ENCODE results near the gene BMX. TPM values are rescaled to one million over a fixed set of nuclear protein-coding genes. Genes with fewer than 3 reads are reported as not detected.

Gene BMX
- total RNA-seq, 1 donor from 2014 or later = not detected

GRCh38 chrX:15495801-15496200, 4.8 kb upstream of the BMX start:
- Mint-ChIP-seq H3K4me3 (ENCODE audit: low read depth) (no peak overlapping the region), H3K36me3 (ENCODE audit: insufficient read depth) (no peaks in the 10 kb centered on the region), H3K9me3 (ENCODE audit: low read depth) (no peaks in the 10 kb centered on the region), H3K4me1 (ENCODE audit: low read depth) (peaks cover 13% of the 10 kb centered on the region), H3K27ac (no peak overlapping the region), H3K27me3 (peaks cover 2% of the 10 kb centered on the region)
- TF ChIP-seq, protein P1, sequence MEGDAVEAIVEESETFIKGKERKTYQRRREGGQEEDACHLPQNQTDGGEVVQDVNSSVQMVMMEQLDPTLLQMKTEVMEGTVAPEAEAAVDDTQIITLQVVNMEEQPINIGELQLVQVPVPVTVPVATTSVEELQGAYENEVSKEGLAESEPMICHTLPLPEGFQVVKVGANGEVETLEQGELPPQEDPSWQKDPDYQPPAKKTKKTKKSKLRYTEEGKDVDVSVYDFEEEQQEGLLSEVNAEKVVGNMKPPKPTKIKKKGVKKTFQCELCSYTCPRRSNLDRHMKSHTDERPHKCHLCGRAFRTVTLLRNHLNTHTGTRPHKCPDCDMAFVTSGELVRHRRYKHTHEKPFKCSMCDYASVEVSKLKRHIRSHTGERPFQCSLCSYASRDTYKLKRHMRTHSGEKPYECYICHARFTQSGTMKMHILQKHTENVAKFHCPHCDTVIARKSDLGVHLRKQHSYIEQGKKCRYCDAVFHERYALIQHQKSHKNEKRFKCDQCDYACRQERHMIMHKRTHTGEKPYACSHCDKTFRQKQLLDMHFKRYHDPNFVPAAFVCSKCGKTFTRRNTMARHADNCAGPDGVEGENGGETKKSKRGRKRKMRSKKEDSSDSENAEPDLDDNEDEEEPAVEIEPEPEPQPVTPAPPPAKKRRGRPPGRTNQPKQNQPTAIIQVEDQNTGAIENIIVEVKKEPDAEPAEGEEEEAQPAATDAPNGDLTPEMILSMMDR (IDR thresholded peaks at IDR 0.05; ENCODE audit: unreplicated experiment) = no peak
- DNase-seq (ENCODE audit: low spot score, unreplicated experiment) = no peak

DNA sequence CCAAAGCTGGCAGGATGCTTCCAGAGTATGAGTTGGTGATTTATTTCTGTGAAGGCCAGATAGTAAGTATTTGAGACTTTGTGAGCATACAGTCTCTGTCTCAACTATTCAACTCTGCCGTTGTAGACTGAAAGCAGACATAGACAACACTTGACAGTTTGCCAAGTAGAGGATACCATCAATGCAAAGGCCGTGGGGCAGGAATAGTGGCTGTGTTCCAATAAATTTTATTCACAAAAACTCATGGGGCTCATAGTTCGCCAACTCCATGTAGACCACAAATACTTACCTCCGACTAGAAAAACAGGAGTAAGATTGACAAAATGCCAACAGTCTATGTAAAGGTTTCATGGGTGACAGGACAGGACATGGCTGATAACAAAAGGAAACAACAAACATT, 3.8 kb upstream of the BMX start:
- H3K27me3 Mint-ChIP-seq = peaks cover 2% of the 10 kb centered on the region
- no peaks in the 10 kb centered on the region for H3K36me3 Mint-ChIP-seq (ENCODE audit: insufficient read depth)
- no peak overlapping the region for H3K4me3 Mint-ChIP-seq (ENCODE audit: low read depth)
- H3K4me1 Mint-ChIP-seq (ENCODE audit: low read depth) = peaks cover 13% of the 10 kb centered on the region
- TF ChIP-seq, protein P1 (IDR thresholded peaks at IDR 0.05; ENCODE audit: unreplicated experiment) = no peak
- no peak overlapping the region for H3K27ac Mint-ChIP-seq
- no peaks in the 10 kb centered on the region for H3K9me3 Mint-ChIP-seq (ENCODE audit: low read depth)
- no peak for DNase-seq (ENCODE audit: low spot score, unreplicated experiment)

DNA sequence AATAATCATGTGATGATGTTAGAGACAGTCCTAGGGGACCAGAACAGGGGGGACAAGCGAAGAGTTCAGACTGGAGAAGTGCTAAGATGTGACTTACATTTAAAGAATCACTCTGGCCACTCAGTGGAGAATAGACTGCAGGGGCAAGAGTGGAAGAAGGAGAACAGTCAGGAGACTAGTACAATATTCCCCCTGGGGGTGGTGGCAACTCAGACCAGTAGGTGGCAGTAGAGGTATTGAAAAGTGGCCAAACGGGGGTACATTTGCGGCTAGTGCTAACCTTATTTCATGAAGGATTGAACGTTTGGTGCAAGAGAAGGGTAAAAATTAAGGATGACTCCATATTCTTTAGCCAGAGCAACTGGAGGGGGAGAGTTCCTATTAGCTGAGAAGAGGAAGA, 2.7 kb upstream of the BMX start:
- Mint-ChIP-seq H3K27me3 (peaks cover 2% of the 10 kb centered on the region), H3K27ac (no peak overlapping the region), H3K36me3 (ENCODE audit: insufficient read depth) (no peaks in the 10 kb centered on the region), H3K4me3 (ENCODE audit: low read depth) (no peak overlapping the region), H3K4me1 (ENCODE audit: low read depth) (peaks cover 6% of the 10 kb centered on the region), H3K9me3 (ENCODE audit: low read depth) (no peaks in the 10 kb centered on the region)
- peak; percentile 51 for DNase-seq (ENCODE audit: low spot score, unreplicated experiment)
- TF ChIP-seq, protein P1 (IDR thresholded peaks at IDR 0.05; ENCODE audit: unreplicated experiment) = peak; percentile 81

DNA sequence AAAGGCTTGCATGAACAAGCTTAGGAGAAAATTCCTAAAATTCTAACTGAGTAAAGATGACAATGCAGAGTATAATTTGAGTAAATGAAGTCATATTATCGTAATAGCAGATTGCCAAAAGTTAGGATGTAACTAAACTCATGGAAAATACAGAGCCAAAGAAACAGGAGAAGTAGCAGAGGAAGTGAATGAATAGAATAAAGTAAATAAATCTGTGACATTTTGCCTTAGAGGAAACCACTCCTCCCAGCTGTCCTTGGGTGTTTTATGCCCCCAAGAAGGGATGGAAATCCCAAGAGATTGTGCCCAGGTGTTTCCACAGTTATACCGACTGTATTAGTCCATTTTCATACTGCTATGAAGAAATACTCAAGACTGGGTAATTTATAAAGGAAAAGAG, 1.9 kb upstream of the BMX start:
- Mint-ChIP-seq H3K4me3 (ENCODE audit: low read depth) (no peak overlapping the region), H3K36me3 (ENCODE audit: insufficient read depth) (no peaks in the 10 kb centered on the region), H3K9me3 (ENCODE audit: low read depth) (no peaks in the 10 kb centered on the region), H3K27ac (no peak overlapping the region), H3K27me3 (peaks cover 2% of the 10 kb centered on the region), H3K4me1 (ENCODE audit: low read depth) (peaks cover 2% of the 10 kb centered on the region)
- DNase-seq (ENCODE audit: low spot score, unreplicated experiment) = no peak
- TF ChIP-seq, protein P1 (IDR thresholded peaks at IDR 0.05; ENCODE audit: unreplicated experiment) = no peak

GRCh38 chrX:15499976-15500375, 631 bp upstream of the BMX start:
- DNase-seq (ENCODE audit: low spot score, unreplicated experiment) = no peak
- H3K9me3 Mint-ChIP-seq (ENCODE audit: low read depth) = no peaks in the 10 kb centered on the region
- TF ChIP-seq, protein P1 (IDR thresholded peaks at IDR 0.05; ENCODE audit: unreplicated experiment) = no peak
- no peak overlapping the region for H3K27ac Mint-ChIP-seq
- H3K4me3 Mint-ChIP-seq (ENCODE audit: low read depth) = no peak overlapping the region
- peaks cover 2% of the 10 kb centered on the region for H3K27me3 Mint-ChIP-seq
- no peaks in the 10 kb centered on the region for H3K36me3 Mint-ChIP-seq (ENCODE audit: insufficient read depth)
- peaks cover 1% of the 10 kb centered on the region for H3K4me1 Mint-ChIP-seq (ENCODE audit: low read depth)

Measured in progenitor cell of endocrine pancreas (in vitro differentiated cells).